H1 (cell line): ENCODE results near the gene SLC27A5. TPM values are rescaled to one million over a fixed set of nuclear protein-coding genes. Genes with fewer than 3 reads are reported as not detected.

Source experiments
- CTCF ChIA-PET: fragments of 300-600 bp; sonication (Branson Sonifier 250); formaldehyde crosslinking; loops from one replicate; lab custom pipeline; 2021; ENCODE audit not compliant: partially characterized antibody; lab: Charles Lee
- POLR2A ChIA-PET: fragments of 300-600 bp; sonication (Branson Sonifier 250); formaldehyde crosslinking; loops from one replicate; lab custom pipeline; 2021; ENCODE audit warnings: inconsistent platforms; ENCODE audit not compliant: partially characterized antibody; lab: Charles Lee
- DNase-seq, 2 experiments: peaks; one replicate each; pipeline versions ENCODE4 v3.0.0 to v3.0.0-alpha.2; 2010 to 2022; ENCODE audit warnings: low spot score in 2 of 2, low read depth in 1 of 2, mixed read lengths in 1 of 2
- FAIRE-seq: peaks from 2 replicates; lab custom pipeline; 2011; peaks lifted over from hg19 to GRCh38; lab: Jason Lieb, UNC
- H2AFZ ChIP-seq: 2 replicates; pipeline ENCODE4 v1.8.1; 2012; ENCODE audit warnings: low read length, inconsistent platforms
- H2AK5ac ChIP-seq: 2 replicates; pipeline ENCODE4 v1.6.1; 2013; ENCODE audit warnings: low read depth, low read length
- H2BK120ac ChIP-seq: replicated peaks from 2 replicates; pipeline ENCODE3; 2013; ENCODE audit warnings: low read depth, low read length, inconsistent platforms
- H2BK12ac ChIP-seq: 2 replicates; pipeline ENCODE4 v1.6.1; 2013; ENCODE audit warnings: low read depth, low read length
- H2BK15ac ChIP-seq: 2 replicates; pipeline ENCODE4 v1.6.1; 2013; ENCODE audit warnings: low read length
- H2BK20ac ChIP-seq: 2 replicates; pipeline ENCODE4 v1.6.1; 2013; ENCODE audit warnings: low read length
- H2BK5ac ChIP-seq: 2 replicates; pipeline ENCODE4 v1.6.1; 2013; ENCODE audit warnings: low read depth, low read length
- H3K14ac ChIP-seq: 2 replicates; pipeline ENCODE4 v1.6.1; 2013; ENCODE audit warnings: inconsistent platforms; ENCODE audit not compliant: insufficient read length
- H3K18ac ChIP-seq: 2 replicates; pipeline ENCODE4 v1.6.1; 2013; ENCODE audit warnings: low read length; ENCODE audit errors: extremely low read depth
- H3K23ac ChIP-seq: 2 replicates; pipeline ENCODE4 v1.6.1; 2013; ENCODE audit warnings: inconsistent platforms; ENCODE audit not compliant: insufficient read length
- H3K23me2 ChIP-seq: 2 replicates; pipeline ENCODE4 v1.6.1; 2013; ENCODE audit warnings: low read depth, low read length
- H3K27ac ChIP-seq: 2 replicates; pipeline ENCODE4 v1.6.1; 2011; ENCODE audit warnings: low read depth, low read length, inconsistent platforms
- H3K27me3 ChIP-seq, 4 experiments: replicated peaks in 1 of 4; 1 replicate in 1 of 4; 2 replicates in 3 of 4; pipeline versions ENCODE4 v1.6.1 to v1.8.1; 2011 to 2013; ENCODE audit warnings: low read length in 3 of 4, mild to moderate bottlenecking in 3 of 4, inconsistent platforms in 2 of 4, mixed read lengths in 2 of 4, moderate library complexity in 1 of 4; ENCODE audit not compliant: control insufficient read depth in 3 of 4, insufficient read depth in 3 of 4; ENCODE audit errors: extremely low read depth in 1 of 4
- H3K36me3 ChIP-seq, 4 experiments: 2 replicates each; pipeline versions ENCODE4 v1.6.1 to v1.8.1; 2011 to 2013; ENCODE audit warnings: mild to moderate bottlenecking in 4 of 4, low read length in 3 of 4, moderate library complexity in 2 of 4, control low read depth in 1 of 4, inconsistent platforms in 1 of 4; ENCODE audit not compliant: insufficient read depth in 4 of 4, control insufficient read depth in 2 of 4
- H3K4ac ChIP-seq: replicated peaks from 2 replicates; pipeline ENCODE3; 2013; ENCODE audit warnings: low read length, low read depth, mixed read lengths, inconsistent platforms; ENCODE audit not compliant: insufficient read length
- H3K4me1 ChIP-seq, 4 experiments: replicated peaks in 1 of 4; 1 replicate in 1 of 4; 2 replicates in 3 of 4; pipeline versions ENCODE4 v1.6.1 to v1.8.1; 2011 to 2013; ENCODE audit warnings: low read length in 3 of 4, inconsistent platforms in 2 of 4, mixed read lengths in 1 of 4; ENCODE audit not compliant: insufficient read depth in 4 of 4, control insufficient read depth in 3 of 4
- H3K4me2 ChIP-seq, 2 experiments: 2 replicates each; pipeline versions ENCODE4 v1.6.1 to v1.8.1; 2011 to 2013; ENCODE audit warnings: low read depth in 2 of 2, low read length in 2 of 2, control low read depth in 1 of 2, inconsistent platforms in 1 of 2, mild to moderate bottlenecking in 1 of 2; ENCODE audit not compliant: insufficient read depth in 1 of 2
- H3K4me3 ChIP-seq, 4 experiments: fragments of 200-600, 300-600 bp in 1 of 4; sonication (generic), shearing (Covaris generic), sonication (Bioruptor Twin) in 1 of 4; 2 replicates each; pipeline versions ENCODE4 v1.5.1 to v1.8.1; 2011 to 2016; ENCODE audit warnings: low read length in 4 of 4, low read depth in 3 of 4, control low read depth in 2 of 4, inconsistent platforms in 2 of 4, mild to moderate bottlenecking in 2 of 4, mixed read lengths in 1 of 4, moderate library complexity in 1 of 4; ENCODE audit not compliant: insufficient read depth in 2 of 4; ENCODE audit errors: extremely low read depth in 1 of 4
- H3K56ac ChIP-seq: replicated peaks from 2 replicates; pipeline ENCODE3; 2013; ENCODE audit warnings: low read depth, mild to moderate bottlenecking, mixed read lengths, low read length, inconsistent platforms; ENCODE audit not compliant: insufficient read length
- H3K79me1 ChIP-seq: 2 replicates; pipeline ENCODE4 v1.6.1; 2013; ENCODE audit warnings: low read depth, low read length, control low read depth
- H3K79me2 ChIP-seq, 2 experiments: 2 replicates each; pipeline versions ENCODE4 v1.6.1 to v1.8.1; 2012 to 2013; ENCODE audit warnings: low read length in 2 of 2, mild to moderate bottlenecking in 2 of 2, inconsistent platforms in 1 of 2; ENCODE audit not compliant: insufficient read depth in 2 of 2, control insufficient read depth in 1 of 2
- H3K9ac ChIP-seq, 4 experiments: replicated peaks in 1 of 4; 1 replicate in 1 of 4; 2 replicates in 3 of 4; pipeline versions ENCODE4 v1.6.1 to v1.8.1; 2011 to 2013; ENCODE audit warnings: low read depth in 3 of 4, low read length in 3 of 4, control low read depth in 2 of 4, mild to moderate bottlenecking in 2 of 4, moderate library complexity in 2 of 4, inconsistent platforms in 1 of 4; ENCODE audit errors: extremely low read depth in 1 of 4
- H3K9me3 ChIP-seq, 2 experiments: 2 replicates each; pipeline versions ENCODE4 v1.6.1 to v1.8.1; 2012 to 2013; ENCODE audit warnings: mild to moderate bottlenecking in 2 of 2, moderate library complexity in 2 of 2, control low read depth in 1 of 2, inconsistent platforms in 1 of 2, low read depth in 1 of 2, low read length in 1 of 2, mixed read lengths in 1 of 2; ENCODE audit not compliant: insufficient read depth in 2 of 2
- H4K20me1 ChIP-seq, 2 experiments: replicated peaks in 1 of 2; 2 replicates each; pipeline versions ENCODE3 to v1.8.1; 2011 to 2013; ENCODE audit warnings: inconsistent platforms in 2 of 2, low read length in 2 of 2, mild to moderate bottlenecking in 1 of 2; ENCODE audit not compliant: insufficient read depth in 2 of 2, control insufficient read depth in 1 of 2
- H4K5ac ChIP-seq: 2 replicates; pipeline ENCODE4 v1.6.1; 2013; ENCODE audit warnings: low read length, low read depth, mixed read lengths, inconsistent platforms; ENCODE audit not compliant: insufficient read length
- H4K8ac ChIP-seq: 2 replicates; pipeline ENCODE4 v1.8.0; 2013; ENCODE audit warnings: mild to moderate bottlenecking, moderate library complexity, low read length, inconsistent platforms; ENCODE audit not compliant: insufficient read depth; ENCODE audit errors: extremely low read depth
- H4K91ac ChIP-seq: replicated peaks from 2 replicates; pipeline ENCODE3; 2013; ENCODE audit warnings: low read length, mixed read lengths, inconsistent platforms; ENCODE audit not compliant: insufficient read length
- ATF3 ChIP-seq: IDR thresholded peaks from 2 replicates; pipeline ENCODE4 v1.6.1; 2011; ENCODE audit warnings: low read depth, mild to moderate bottlenecking, low read length; ENCODE audit not compliant: insufficient read depth
- BCL11A ChIP-seq, 2 experiments: IDR thresholded peaks; one replicate each; pipeline ENCODE4 v1.6.1; 2011; ENCODE audit warnings: low read depth in 2 of 2, low read length in 2 of 2, mild to moderate bottlenecking in 2 of 2
- BRCA1 ChIP-seq: IDR thresholded peaks from 2 replicates; pipeline ENCODE4 v1.6.1; 2012; ENCODE audit warnings: low read depth, low read length, improper control_type of control experiment
- CBX8 ChIP-seq: fragments of 300-800, 300-1000 bp; sonication (generic); IDR thresholded peaks from 2 replicates; pipeline ENCODE4 v1.7.1; 2016; ENCODE audit warnings: low read depth, low read length, borderline replicate concordance
- FOSL1 ChIP-seq: IDR thresholded peaks from 2 replicates; pipeline ENCODE4 v1.6.1; 2011; ENCODE audit warnings: mild to moderate bottlenecking, low read depth, low read length, moderate library complexity; ENCODE audit not compliant: insufficient read depth
- KDM1A ChIP-seq: fragments of 200-600, 300-600 bp; sonication (generic); IDR thresholded peaks from 2 replicates; pipeline ENCODE4 v1.7.1; 2016; ENCODE audit warnings: mild to moderate bottlenecking, low read length, borderline replicate concordance
- MAFK ChIP-seq: IDR thresholded peaks from 2 replicates; pipeline ENCODE4 v1.6.1; 2012; ENCODE audit warnings: low read depth, mild to moderate bottlenecking, improper control_type of control experiment, low read length
- WGBS, 2 experiments: shearing (Covaris generic) in 1 of 2; methylation state at CpG; one replicate each; pipeline versions ENCODE4 v1.1.6 to v1.1.7; 2013 to 2015; ENCODE audit warnings: low lambda C conversion rate in 2 of 2, mixed read lengths in 2 of 2, inconsistent platforms in 1 of 2, low coverage in 1 of 2, missing lambda C conversion rate in 1 of 2; ENCODE audit not compliant: insufficient replicate concordance in 2 of 2, insufficient coverage in 1 of 2, insufficient read length in 1 of 2; ENCODE audit errors: extremely low coverage in 1 of 2, missing lambda C conversion rate in 1 of 2; 5-methylcytosine and 5-hydroxymethylcytosine counted together
- polyA plus RNA-seq, 7 experiments: library from polyadenylated mRNA; depleted of rRNA in 3 of 7; stranded (reverse) in 5 of 7; unstranded in 2 of 7; fragments of >200 nt in 5 of 7; fragments of 200-250 nt in 2 of 7; gene quantifications; 1 replicate in 5 of 7; 2 replicates in 1 of 7; 4 replicates in 1 of 7; pipeline versions ENCODE4 v1.2.1 to v1.2.3, GENCODE V29; 2011 to 2013; ENCODE audit warnings: missing spikeins in 2 of 7, mixed read lengths in 2 of 7
- total RNA-seq: library from RNA; stranded (reverse); fragmentation: NEBNext Ultra II Directional; extraction: Animal tissue kit (Norgen Biotek cat#: 25700); gene quantifications from 2 replicates; pipeline ENCODE4 v1.2.1, GENCODE V29; 2021

The SLC27A5 gene
- total and polyA plus RNA-seq, 2 of the 8 experiments (the other 6 are each of a cell fraction or from before 2014, with no cell fraction given): 25.1 to 80.5 TPM

- peaks cover 4% of the 10 kb centered on the region; the same call in 1 of the 2 replicates for H3K23me2 ChIP-seq
- CTCF ChIA-PET: interaction anchor here (1.0 kb wide), 1 partner anchor 9 kb away, joined by 3 read pairs; no protein-coding TSS in a partner anchor
- H2BK15ac ChIP-seq: no peak overlapping the region
- peaks cover 0 to 9% (median 7%) of the 10 kb centered on the region in 4 experiments; a peak in 6 of 7 replicates for H3K4me1 ChIP-seq
- no peak overlapping the region for H2BK120ac ChIP-seq
- 83% methylated on average over 8 of the region's 8 CpGs; no CpG with 5 or more reads in 1 of the 2 experiments for WGBS, 2 experiments
- no peak for TF ChIP-seq CBX8
- TF ChIP-seq BCL11A (IDR thresholded peaks at IDR 0.05; ENCODE audit: low read depth in 2 of 2, low read length in 2 of 2): no peak
- TF ChIP-seq KDM1A: no peak
- no peak for TF ChIP-seq FOSL1
- no peak for TF ChIP-seq ATF3
- no peak for TF ChIP-seq MAFK
- no peak for TF ChIP-seq BRCA1
- H3K36me3 ChIP-seq: no peaks in the 10 kb centered on the region
- H3K4me3 ChIP-seq: no peak overlapping the region
- H4K8ac ChIP-seq: no peak overlapping the region
- H3K79me2 ChIP-seq: peaks cover 0 to 2% of the 10 kb centered on the region in 2 experiments; a peak in 1 of 4 replicates
- DNase-seq (no peak), FAIRE-seq (no peak)
- H3K4ac ChIP-seq: no peak overlapping the region
- H3K27me3 ChIP-seq: no peaks in the 10 kb centered on the region
- H3K27ac ChIP-seq: no peak overlapping the region
- H4K5ac ChIP-seq: no peak overlapping the region
- H2AK5ac ChIP-seq: no peak overlapping the region
- no peak overlapping the region for H3K23ac ChIP-seq
- H2BK20ac ChIP-seq: no peak overlapping the region
- POLR2A ChIA-PET: interaction anchor here (1.3 to 21.3 kb wide), 3 partner anchors 9 to 39 kb away, joined by 3 to 650 read pairs (median 6); partner anchors contain the start of genes CHMP2A, TRIM28 and ZBTB45
- H3K18ac ChIP-seq: no peak overlapping the region
- H4K20me1 ChIP-seq: no peaks in the 10 kb centered on the region
- peaks cover 2% of the 10 kb centered on the region; the same call in 1 of the 2 replicates for H3K79me1 ChIP-seq
- H2AFZ ChIP-seq: no peak overlapping the region
- no peak overlapping the region for H3K56ac ChIP-seq
- H3K9ac ChIP-seq: no peak overlapping the region
- H3K4me2 ChIP-seq: no peak overlapping the region
- H3K9me3 ChIP-seq: no peaks in the 10 kb centered on the region; a peak in 1 of 4 replicates
- H2BK5ac ChIP-seq: no peak overlapping the region
- H3K14ac ChIP-seq: no peak overlapping the region
- no peak overlapping the region for H2BK12ac ChIP-seq
- H4K91ac ChIP-seq: no peak overlapping the region
These were observed 1.5 kb downstream of the SLC27A5 start for GRCh38 chr19:58510084-58510862.
